Endothelial cell of umbilical vein (primary cell): Measurements from ENCODE around the gene ASTN1. TPM values are rescaled to one million over a fixed set of nuclear protein-coding genes. Genes with fewer than 3 reads are reported as not detected.

ENCODE experiments used
- BruUV-seq: library from RNA; stranded (reverse); fragments of 400-500 nt; replicated peaks from 2 replicates; lab custom pipeline; 2021; lab: Mats Ljungman, UMichigan
- CTCF ChIA-PET: fragments of 300-600, 350-600 bp; sonication (Branson Sonifier 250); formaldehyde crosslinking; loops from one replicate; lab custom pipeline; 2021; ENCODE audit warnings: antibody characterized with exemption, inconsistent platforms; lab: Charles Lee
- POLR2A ChIA-PET: fragments of 300-600, 350-600 bp; sonication (Branson Sonifier 250); formaldehyde crosslinking; loops from one replicate; lab custom pipeline; 2021; ENCODE audit warnings: antibody characterized with exemption, inconsistent platforms; lab: Charles Lee
- DNase-seq: peaks from one replicate; pipeline ENCODE4 v3.0.0-alpha.2; 2011; ENCODE audit warnings: low read depth, low spot score
- FAIRE-seq: peaks from 2 replicates; lab custom pipeline; 2011; peaks lifted over from hg19 to GRCh38; lab: Jason Lieb, UNC
- H2AFZ ChIP-seq: 2 replicates; pipeline ENCODE4 v1.6.0; 2012; ENCODE audit warnings: low read depth, low read length, control low read depth, inconsistent platforms
- H3K27ac ChIP-seq: 2 replicates; pipeline ENCODE4 v1.5.1; 2011; ENCODE audit warnings: low read depth, mild to moderate bottlenecking, control low read depth, low read length, moderate library complexity; ENCODE audit not compliant: insufficient read depth
- H3K27me3 ChIP-seq, 2 experiments: 2 replicates each; pipeline versions ENCODE4 v1.6.0 to v1.6.1; 2011; ENCODE audit warnings: low read length in 2 of 2, mixed read lengths in 1 of 2; ENCODE audit not compliant: control insufficient read depth in 2 of 2, insufficient read depth in 2 of 2
- H3K36me3 ChIP-seq, 2 experiments: 2 replicates in 1 of 2; 3 replicates in 1 of 2; pipeline ENCODE4 v1.5.1; 2011; ENCODE audit warnings: low read length in 2 of 2, mild to moderate bottlenecking in 1 of 2, moderate library complexity in 1 of 2; ENCODE audit not compliant: control insufficient read depth in 2 of 2, insufficient read depth in 2 of 2; ENCODE audit errors: extremely low read depth in 1 of 2
- H3K4me1 ChIP-seq: 3 replicates; pipeline ENCODE4 v1.5.1; 2011; ENCODE audit warnings: mild to moderate bottlenecking, low read length; ENCODE audit not compliant: control insufficient read depth, insufficient read depth; ENCODE audit errors: extremely low read depth
- H3K4me2 ChIP-seq: 2 replicates; pipeline ENCODE4 v1.6.1; 2011; ENCODE audit warnings: low read length, control low read depth, mixed read lengths; ENCODE audit not compliant: insufficient read depth
- H3K4me3 ChIP-seq, 3 experiments: fragments of 200-600 bp in 1 of 3; sonication (generic), shearing (Covaris generic) in 1 of 3; replicated peaks in 1 of 3; 2 replicates each; pipeline ENCODE4 v1.5.1; 2011 to 2016; ENCODE audit warnings: control low read depth in 3 of 3, low read length in 3 of 3, mild to moderate bottlenecking in 2 of 3, inconsistent platforms in 1 of 3, low read depth in 1 of 3, moderate library complexity in 1 of 3; ENCODE audit not compliant: insufficient read depth in 1 of 3
- H3K79me2 ChIP-seq: 2 replicates; pipeline ENCODE4 v1.6.0; 2012; ENCODE audit warnings: low read length, inconsistent platforms; ENCODE audit not compliant: control insufficient read depth, insufficient read depth
- H3K9ac ChIP-seq: replicated peaks from 2 replicates; pipeline ENCODE3; 2011; ENCODE audit warnings: low read length, control low read depth; ENCODE audit not compliant: insufficient read depth; ENCODE audit errors: extremely low read depth
- H3K9me1 ChIP-seq: replicated peaks from 3 replicates; pipeline ENCODE4 v1.6.0; 2011; ENCODE audit warnings: mild to moderate bottlenecking, low read length; ENCODE audit not compliant: control insufficient read depth, insufficient read depth; ENCODE audit errors: extremely low read depth
- H3K9me3 ChIP-seq: replicated peaks from 2 replicates; pipeline ENCODE4 v1.5.1; 2012; ENCODE audit warnings: low read length, inconsistent platforms; ENCODE audit not compliant: control insufficient read depth, insufficient read depth
- H4K20me1 ChIP-seq: replicated peaks from 2 replicates; pipeline ENCODE3; 2011; ENCODE audit warnings: mild to moderate bottlenecking, low read length; ENCODE audit not compliant: control insufficient read depth, insufficient read depth; ENCODE audit errors: extremely low read depth
- CTCF ChIP-seq, 2 donors: IDR thresholded peaks; 1 replicate in 1 of 2; 2 replicates in 1 of 2; pipeline ENCODE4 v1.5.1; 2011; ENCODE audit warnings: low read length in 2 of 2, mild to moderate bottlenecking in 2 of 2, moderate library complexity in 2 of 2, control low read depth in 1 of 2, inconsistent platforms in 1 of 2, low read depth in 1 of 2; ENCODE audit not compliant: insufficient read depth in 1 of 2; ENCODE audit errors: extremely low read depth in 1 of 2
- EZH2 ChIP-seq: IDR thresholded peaks from 2 replicates; pipeline ENCODE4 v1.6.1; 2012; ENCODE audit warnings: borderline replicate concordance, low read depth, mild to moderate bottlenecking, moderate library complexity, low read length, inconsistent platforms; ENCODE audit not compliant: severe bottlenecking
- FOS ChIP-seq: IDR thresholded peaks from 2 replicates; pipeline ENCODE4 v1.6.1; 2011; ENCODE audit warnings: mild to moderate bottlenecking, low read length, moderate library complexity, borderline replicate concordance; ENCODE audit not compliant: insufficient read depth
- GATA2 ChIP-seq: IDR thresholded peaks from 2 replicates; pipeline ENCODE4 v1.7.0; 2011; ENCODE audit warnings: low read depth, mild to moderate bottlenecking, moderate library complexity, mixed read lengths, low read length; ENCODE audit not compliant: insufficient read length, insufficient read depth
- JUN ChIP-seq: IDR thresholded peaks from 2 replicates; pipeline ENCODE4 v1.6.1; 2011; ENCODE audit warnings: borderline replicate concordance, low read depth; ENCODE audit not compliant: insufficient read length, insufficient read depth
- MAX ChIP-seq: IDR thresholded peaks from 2 replicates; pipeline ENCODE4 v1.6.1; 2011; ENCODE audit not compliant: insufficient read depth, insufficient read length
- MYC ChIP-seq: IDR thresholded peaks from one replicate; pipeline ENCODE4 v1.6.1; 2011; ENCODE audit warnings: mild to moderate bottlenecking, low read depth, low read length
- POLR2A ChIP-seq: IDR thresholded peaks from 2 replicates; pipeline ENCODE4 v1.6.1; 2012; ENCODE audit warnings: low read depth, mild to moderate bottlenecking, control low read depth, low read length
- POLR2AphosphoS5 ChIP-seq: IDR thresholded peaks from 2 replicates; pipeline ENCODE4 v1.6.1; 2012; ENCODE audit warnings: low read depth, mild to moderate bottlenecking, control low read depth, low read length, moderate library complexity; ENCODE audit not compliant: insufficient read depth
- dilution Hi-C: fragments of 300-500 bp; cut with MboI; formaldehyde crosslinking; loops from one replicate; pipeline ENCODE4 v1.15.0; 2019; ENCODE audit warnings: low sequenced_read_pairs; ENCODE audit not compliant: extremely low pct_ligation_motif_present
- intact Hi-C: fragments of 100-400 bp; cut with micrococcal nuclease; formaldehyde crosslinking; loops from one replicate; pipeline ENCODE4 v1.10.0; 2022
- polyA plus RNA-seq, 4 experiments: library from polyadenylated mRNA; depleted of rRNA in 3 of 4; stranded (reverse) in 3 of 4; unstranded in 1 of 4; fragments of >200 nt; gene quantifications; 2 replicates each; pipeline versions ENCODE4 v1.2.1 to v1.2.3, GENCODE V29; 2011 to 2012; ENCODE audit warnings: missing spikeins in 1 of 4
- total RNA-seq: library from RNA; stranded (reverse); gene quantifications from 2 replicates; pipeline ENCODE4 v1.2.3, GENCODE V29; 2021

ASTN1 gene
- total and polyA plus RNA-seq, 2 donors (not counting 3 experiments of a cell fraction or from before 2014, with no cell fraction given): 0.04 TPM; not detected in 1

- H3K4me2 ChIP-seq: no peak overlapping the region
- no peaks in the 10 kb centered on the region for H3K27me3 ChIP-seq
- H3K4me3 ChIP-seq: no peak overlapping the region
- ChIA-PET CTCF (no interaction called here), POLR2A (no interaction called here)
- H3K9ac ChIP-seq: no peak overlapping the region
- dilution Hi-C loops: no loop called here
- no TSS peak for BruUV-seq
- no peaks in the 10 kb centered on the region for H3K79me2 ChIP-seq
- no peaks in the 10 kb centered on the region for H3K4me1 ChIP-seq
- H4K20me1 ChIP-seq: no peaks in the 10 kb centered on the region
- H3K9me3 ChIP-seq: peaks cover 2% of the 10 kb centered on the region
- intact Hi-C loops: no loop called here
- no peak overlapping the region for H3K27ac ChIP-seq
- no peaks in the 10 kb centered on the region for H3K36me3 ChIP-seq
- H3K9me1 ChIP-seq: no peaks in the 10 kb centered on the region
- FAIRE-seq (no peak), DNase-seq (no peak)
- TF ChIP-seq MAX: no peak
- no peak for TF ChIP-seq EZH2
- no peak for TF ChIP-seq CTCF (IDR thresholded peaks at IDR 0.05; ENCODE audit: extremely low read depth in 1 of 2, insufficient read depth in 1 of 2, low read depth in 1 of 2, low read length in 2 of 2)
- no peak for TF ChIP-seq JUN
- no peak for TF ChIP-seq MYC
- TF ChIP-seq GATA2: no peak
- no peak for TF ChIP-seq POLR2A
- no peak for TF ChIP-seq POLR2AphosphoS5
- TF ChIP-seq FOS: no peak
- no peak overlapping the region for H2AFZ ChIP-seq
Measured at GRCh38 chr1:176811511-176812288, 352.8 kb downstream of the ASTN1 start.
